GM20431 (cell line): ENCODE measurements around the gene PRAMEF9.
"Not testable (repeated sequence)": the region's sequence is repeated elsewhere in the genome, so short reads cannot be mapped to it uniquely, and the experiment has no call there.

ENCODE experiments used
- in situ Hi-C: fragments of 300-500 bp; cut with MseI, MboI; formaldehyde crosslinking; loops from one replicate; pipeline ENCODE4 v1.15.0; 2020; ENCODE audit warnings: low sequenced_read_pairs; ENCODE audit not compliant: unreplicated experiment

PRAMEF9 gene

GRCh38 chr1:13171548-13171947, at the start of gene PRAMEF9:
TSS of gene PRAMEF9 (plus strand) at chr1:13171848. CDS start at chr1:13175281, 3,433 bp downstream.
- in situ Hi-C loops = not testable (repeated sequence)

GRCh38 chr1:13155909-13156308, 15.7 kb upstream of the PRAMEF9 start, which contains the start of gene PRAMEF26:
TSS of gene PRAMEF26 (minus strand) at chr1:13156009. CDS start at chr1:13153095, 2,914 bp downstream.
- in situ Hi-C loops = not testable (repeated sequence)

- in situ Hi-C loops = not testable (repeated sequence)
Observed at GRCh38 chr1:13165531-13165930, 6.1 kb upstream of the PRAMEF9 start, which contains the start of gene HNRNPCL4. TSS of gene HNRNPCL4 (minus strand) at chr1:13165631. CDS start at chr1:13165467, 164 bp downstream.

- in situ Hi-C loops = not testable (repeated sequence)
Observed at GRCh38 chr1:13201309-13201708, 29.7 kb downstream of the PRAMEF9 start, which contains the start of gene PRAMEF13. TSS of gene PRAMEF13 (minus strand) at chr1:13201409. CDS start at chr1:13199589, 1,820 bp downstream.

GRCh38 chr1:13208712-13209111, 37.1 kb downstream of the PRAMEF9 start:
- in situ Hi-C loops = not testable (repeated sequence)

GRCh38 chr1:13216619-13217018, 45.0 kb downstream of the PRAMEF9 start:
- in situ Hi-C loops = not testable (repeated sequence)

- in situ Hi-C loops = not testable (repeated sequence)
Observed at GRCh38 chr1:13219203-13219602, 47.6 kb downstream of the PRAMEF9 start.

GRCh38 chr1:13222788-13223187, 51.1 kb downstream of the PRAMEF9 start:
- in situ Hi-C loops = not testable (repeated sequence)

GRCh38 chr1:13224480-13225060, 52.9 kb downstream of the PRAMEF9 start:
- in situ Hi-C loops = loop anchor here (25.0 kb wide), 2 partner anchors 487 to 962 kb away; partner anchors contain the start of gene CFAP107

GRCh38 chr1:13225675-13226204, 54.1 kb downstream of the PRAMEF9 start, which contains the start of gene PRAMEF18:
TSS of gene PRAMEF18 (minus strand) at chr1:13226154. CDS start at chr1:13226106, 48 bp downstream.
- in situ Hi-C loops = loop anchor here (25.0 kb wide), 2 partner anchors 488 to 963 kb away; partner anchors contain the start of gene CFAP107

GRCh38 chr1:13227271-13228055, 55.8 kb downstream of the PRAMEF9 start:
- in situ Hi-C loops = loop anchor here (25.0 kb wide), 2 partner anchors 490 to 965 kb away; partner anchors contain the start of gene CFAP107

GRCh38 chr1:13228343-13228781, 56.7 kb downstream of the PRAMEF9 start:
- in situ Hi-C loops = loop anchor here (25.0 kb wide), 2 partner anchors 491 to 966 kb away; partner anchors contain the start of gene CFAP107
